ENCODE results near the gene FAM110D. TPM values are rescaled to one million over a fixed set of nuclear protein-coding genes. Genes with fewer than 3 reads are reported as not detected.

FAM110D gene
- total RNA-seq, 1 donor, result not detected

- no peak for TF ChIP-seq CTCF (IDR thresholded peaks at IDR 0.05; ENCODE audit: insufficient read depth, low read length)
- H3K4me3 ChIP-seq (ENCODE audit: low read depth, low read length), result no peak overlapping the region
- DNase-seq (ENCODE audit: low read depth), result no peak
Observed at GRCh38 chr1:26125382-26125781, 33.5 kb upstream of the FAM110D start.

- no peak for DNase-seq (ENCODE audit: low read depth)
- TF ChIP-seq CTCF (IDR thresholded peaks at IDR 0.05; ENCODE audit: insufficient read depth, low read length), result no peak
- no peak overlapping the region for H3K4me3 ChIP-seq (ENCODE audit: low read depth, low read length)
Observed at GRCh38 chr1:26125946-26126320, 32.9 kb upstream of the FAM110D start.

GRCh38 chr1:26126321-26127084 lies 32.4 kb upstream of the FAM110D start:
- no peak for TF ChIP-seq CTCF (IDR thresholded peaks at IDR 0.05; ENCODE audit: insufficient read depth, low read length)
- no peak overlapping the region for H3K4me3 ChIP-seq (ENCODE audit: low read depth, low read length)
- DNase-seq (ENCODE audit: low read depth), result peak; percentile 43

- no peak overlapping the region for H3K4me3 ChIP-seq (ENCODE audit: low read depth, low read length)
- TF ChIP-seq CTCF (IDR thresholded peaks at IDR 0.05; ENCODE audit: insufficient read depth, low read length), result no peak
- DNase-seq (ENCODE audit: low read depth), result no peak
Observed at GRCh38 chr1:26127235-26128163, 31.4 kb upstream of the FAM110D start.

GRCh38 chr1:26129778-26130177 lies 29.1 kb upstream of the FAM110D start:
- no peak overlapping the region for H3K4me3 ChIP-seq (ENCODE audit: low read depth, low read length)
- TF ChIP-seq CTCF (IDR thresholded peaks at IDR 0.05; ENCODE audit: insufficient read depth, low read length), result no peak
- DNase-seq (ENCODE audit: low read depth), result no peak

GRCh38 chr1:26130695-26131094 lies 28.2 kb upstream of the FAM110D start:
- H3K4me3 ChIP-seq (ENCODE audit: low read depth, low read length), result no peak overlapping the region
- no peak for TF ChIP-seq CTCF (IDR thresholded peaks at IDR 0.05; ENCODE audit: insufficient read depth, low read length)
- no peak for DNase-seq (ENCODE audit: low read depth)
